ENCODE results near the gene FBXO45. TPM values are rescaled to one million over a fixed set of nuclear protein-coding genes. Genes with fewer than 3 reads are reported as not detected.
A peak's percentile ranks its signal among the peaks of the same experiment; 100 is the strongest.

Gene FBXO45
- total and polyA plus RNA-seq, 9 of the 15 experiments (the other 6 are each of a cell fraction or from before 2014, with no cell fraction given) = 15.2 to 52.8 (median 37.0) TPM

- TF ChIP-seq MLX (CRISPR knock-in tag; conservative IDR thresholded peaks at IDR 0.05) (no peak), DIDO1 (tag; IDR thresholded peaks at IDR 0.05; ENCODE audit: low read depth) (peak; percentile 88; the same call in 1 of the 2 replicates), ESRRB (CRISPR knock-in tag; IDR thresholded peaks at IDR 0.05; ENCODE audit: borderline replicate concordance) (no peak), GATAD2A (IDR thresholded peaks at IDR 0.05) (no peak), FOXK1 (CRISPR knock-in tag; IDR thresholded peaks at IDR 0.05; ENCODE audit: borderline replicate concordance) (no peak), RHOXF2B (CRISPR knock-in tag; conservative IDR thresholded peaks at IDR 0.05) (no peak), ZNF785 (CRISPR knock-in tag; IDR thresholded peaks at IDR 0.05) (no peak), NFIX (CRISPR knock-in tag; IDR thresholded peaks at IDR 0.05; ENCODE audit: low read depth) (no peak), ZNF277 (CRISPR knock-in tag; IDR thresholded peaks at IDR 0.05; ENCODE audit: borderline replicate concordance) (no peak), ZNF644 (tag; IDR thresholded peaks at IDR 0.05; ENCODE audit: low read depth) (no peak), ZNF239 (CRISPR knock-in tag; IDR thresholded peaks at IDR 0.05) (no peak), RNF2 (IDR thresholded peaks at IDR 0.05) (no peak), SETDB1 (IDR thresholded peaks at IDR 0.05; ENCODE audit: low read length) (no peak), MTA3 (IDR thresholded peaks at IDR 0.05; ENCODE audit: borderline replicate concordance) (peak; percentile 69; the same call in 1 of the 2 replicates), NEUROD1 (IDR thresholded peaks at IDR 0.05; ENCODE audit: borderline replicate concordance, low read depth, low read length, partially characterized antibody) (peak; percentile 42), HOXB6 (CRISPR knock-in tag; IDR thresholded peaks at IDR 0.05; ENCODE audit: borderline replicate concordance) (no peak), POLR2A (conservative IDR thresholded peaks at IDR 0.05) (peak; percentile 94), ZNF583 (CRISPR knock-in tag; IDR thresholded peaks at IDR 0.05) (no peak), NELFE (IDR thresholded peaks at IDR 0.05; ENCODE audit: insufficient read depth, insufficient read length) (no peak), CXXC5 (CRISPR knock-in tag; IDR thresholded peaks at IDR 0.05) (peak; percentile 95), FOXK2 (conservative IDR thresholded peaks at IDR 0.05 in 1 of 2, IDR thresholded peaks at IDR 0.05 in 1 of 2; ENCODE audit: low read depth in 2 of 2) (peak; percentile 58 to 67), CHD4 (IDR thresholded peaks at IDR 0.05; ENCODE audit: insufficient read depth, insufficient replicate concordance, low read depth, low read length, poor library complexity, severe bottlenecking) (no peak), SNIP1 (IDR thresholded peaks at IDR 0.05; ENCODE audit: low read depth) (no peak), E2F5 (CRISPR knock-in tag; IDR thresholded peaks at IDR 0.05) (peak; percentile 65; the same call in 1 of the 2 replicates), GABPA (tag; conservative IDR thresholded peaks at IDR 0.05; ENCODE audit: low read depth) (peak; percentile 96), MEIS2 (IDR thresholded peaks at IDR 0.05; ENCODE audit: partially characterized antibody) (peak; percentile 2), RBM22 (IDR thresholded peaks at IDR 0.05; ENCODE audit: low read depth, low read length, poor library complexity, severe bottlenecking) (no peak), NFE2 (IDR thresholded peaks at IDR 0.05; ENCODE audit: low read depth) (no peak), SMAD4 (CRISPR knock-in tag; conservative IDR thresholded peaks at IDR 0.05) (peak; percentile 73)
Observed at GRCh38 chr3:196568246-196569002, at the start of gene FBXO45, which contains the start of gene WDR53 (continued).
